MCF 10A (cell line): ENCODE data around the gene DNAJC17. TPM values are rescaled to one million over a fixed set of nuclear protein-coding genes. Genes with fewer than 3 reads are reported as not detected.

Source experiments
- BruUV-seq: library from RNA; stranded (reverse); fragments of 400-500 nt; replicated peaks from 2 replicates; lab custom pipeline; 2021; lab: Mats Ljungman, UMichigan
- CTCF ChIA-PET: fragments of 300-600 bp; sonication (Branson Sonifier 250); formaldehyde crosslinking; extraction: SDS; loops from one replicate; lab custom pipeline; 2021; ENCODE audit warnings: antibody characterized with exemption, inconsistent platforms; lab: Yijun Ruan, JAX
- POLR2A ChIA-PET: fragments of 300-600, 350-650 bp; sonication (Branson Sonifier 250); formaldehyde crosslinking; extraction: SDS; loops from one replicate; lab custom pipeline; 2020; ENCODE audit warnings: antibody characterized with exemption, inconsistent platforms; lab: Yijun Ruan, JAX
- DNase-seq: peaks from one replicate; pipeline ENCODE4 v3.0.0-alpha.2; 2018; ENCODE audit not compliant: unreplicated experiment
- H3K27ac Mint-ChIP-seq: one replicate; pipeline ENCODE4 v1.8.0; 2022; ENCODE audit warnings: mild to moderate bottlenecking, low read depth, mixed read lengths; ENCODE audit not compliant: unreplicated experiment
- H3K27me3 Mint-ChIP-seq: one replicate; pipeline ENCODE4 v1.8.0; 2022; ENCODE audit warnings: mixed read lengths; ENCODE audit not compliant: insufficient read depth, unreplicated experiment
- H3K36me3 Mint-ChIP-seq: one replicate; pipeline ENCODE4 v1.8.0; 2022; ENCODE audit warnings: mild to moderate bottlenecking, moderate library complexity, mixed read lengths; ENCODE audit not compliant: insufficient read depth, unreplicated experiment
- H3K4me1 Mint-ChIP-seq: one replicate; pipeline ENCODE4 v1.8.0; 2022; ENCODE audit warnings: mixed read lengths; ENCODE audit not compliant: insufficient read depth, unreplicated experiment
- H3K4me3 Mint-ChIP-seq: one replicate; pipeline ENCODE4 v1.8.0; 2022; ENCODE audit warnings: mild to moderate bottlenecking, moderate library complexity, mixed read lengths; ENCODE audit not compliant: unreplicated experiment
- H3K9me3 Mint-ChIP-seq: one replicate; pipeline ENCODE4 v1.8.0; 2022; ENCODE audit warnings: mixed read lengths; ENCODE audit not compliant: unreplicated experiment
- CTCF ChIP-seq: fragments of 200-600 bp; IDR thresholded peaks from one replicate; pipeline ENCODE4 v1.8.0; 2022; ENCODE audit warnings: antibody characterized with exemption, mild to moderate bottlenecking; ENCODE audit not compliant: unreplicated experiment
- intact Hi-C: fragments of 100-400 bp; cut with micrococcal nuclease; formaldehyde crosslinking; loops from 2 replicates; pipeline ENCODE4 v1.14.1; 2022
- total RNA-seq: library from RNA; stranded (reverse); gene quantifications from 2 replicates; pipeline ENCODE4 v1.2.3, GENCODE V29; 2022

DNAJC17 gene
- total RNA-seq, 1 experiment from 2014 or later, result 55.1 TPM

DNA sequence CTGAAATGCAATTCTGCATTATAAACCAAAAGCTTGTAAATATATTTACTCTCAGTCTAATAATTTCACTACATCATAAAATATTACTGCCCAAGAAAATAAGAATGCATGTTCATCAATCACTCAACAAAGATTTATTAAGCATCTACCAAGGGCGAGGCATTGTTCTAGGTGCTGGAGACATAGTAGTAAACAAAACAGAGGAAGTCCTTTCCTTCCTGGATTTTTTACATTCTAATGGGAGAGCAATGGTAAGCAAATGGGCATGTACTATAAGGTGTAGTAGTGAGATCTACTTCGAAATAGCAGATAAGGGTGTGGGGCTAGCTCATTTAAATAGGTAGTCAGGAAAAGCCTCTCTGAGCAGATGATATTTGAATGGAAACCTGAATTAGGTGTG is 11.2 kb downstream of the DNAJC17 start:
- no peaks in the 10 kb centered on the region for H3K9me3 Mint-ChIP-seq
- BruUV-seq, result no TSS peak
- ChIA-PET CTCF (interaction anchor here (0.6 to 1.1 kb wide), 4 partner anchors 9 to 86 kb away, joined by 3 to 4 read pairs (median 3); no protein-coding TSS in a partner anchor), POLR2A (interaction anchor here (1.5 kb wide), 1 partner anchor 9 kb away, joined by 4 read pairs; no protein-coding TSS in a partner anchor)
- no peak for TF ChIP-seq CTCF
- H3K36me3 Mint-ChIP-seq, result peaks cover 31% of the 10 kb centered on the region
- intact Hi-C loops, result no loop called here
- no peak overlapping the region for H3K4me3 Mint-ChIP-seq
- H3K4me1 Mint-ChIP-seq, result peaks cover 32% of the 10 kb centered on the region
- no peaks in the 10 kb centered on the region for H3K27me3 Mint-ChIP-seq
- no peak for DNase-seq
- H3K27ac Mint-ChIP-seq, result peak overlapping the region; percentile 8

- Mint-ChIP-seq H3K4me1 (peaks cover 33% of the 10 kb centered on the region), H3K4me3 (no peak overlapping the region), H3K9me3 (no peaks in the 10 kb centered on the region), H3K36me3 (peaks cover 21% of the 10 kb centered on the region), H3K27me3 (no peaks in the 10 kb centered on the region), H3K27ac (peak overlapping the region; percentile 70)
- TF ChIP-seq CTCF, result no peak
- peak; percentile 99 for DNase-seq
- ChIA-PET CTCF (interaction anchor here (0.6 to 4.1 kb wide), 6 partner anchors 9 to 170 kb away, joined by 3 to 18 read pairs (median 6); no protein-coding TSS in a partner anchor), POLR2A (interaction anchor here (0.5 to 2.3 kb wide), 7 partner anchors 11 to 224 kb away, joined by 4 to 7 read pairs (median 6); partner anchors contain the start of genes DNAJC17, RPUSD2, SPINT1 and ZFYVE19)
- intact Hi-C loops, result loop anchor here (2.0 kb wide), 1 partner anchor 53 kb away; no protein-coding TSS in a partner anchor
- no TSS peak for BruUV-seq
Measured at GRCh38 chr15:40793216-40793989, 13.9 kb downstream of the DNAJC17 start.

- intact Hi-C loops, result loop anchor here (2.0 kb wide), 1 partner anchor 54 kb away; no protein-coding TSS in a partner anchor
- ChIA-PET CTCF (interaction anchor here (0.5 to 4.1 kb wide), 7 partner anchors 10 to 100 kb away, joined by 3 to 18 read pairs (median 4); no protein-coding TSS in a partner anchor), POLR2A (interaction anchor here (2.0 to 2.3 kb wide), 3 partner anchors 15 to 51 kb away, joined by 5 to 7 read pairs (median 6); partner anchors contain the start of genes DNAJC17, SPINT1 and ZFYVE19)
- Mint-ChIP-seq H3K27ac (no peak overlapping the region), H3K9me3 (no peaks in the 10 kb centered on the region), H3K36me3 (peaks cover 11% of the 10 kb centered on the region), H3K4me1 (peaks cover 38% of the 10 kb centered on the region), H3K4me3 (no peak overlapping the region), H3K27me3 (no peaks in the 10 kb centered on the region)
- no TSS peak for BruUV-seq
- no peak for TF ChIP-seq CTCF
- DNase-seq, result no peak
Measured at GRCh38 chr15:40792394-40792793, 14.9 kb downstream of the DNAJC17 start.

DNA sequence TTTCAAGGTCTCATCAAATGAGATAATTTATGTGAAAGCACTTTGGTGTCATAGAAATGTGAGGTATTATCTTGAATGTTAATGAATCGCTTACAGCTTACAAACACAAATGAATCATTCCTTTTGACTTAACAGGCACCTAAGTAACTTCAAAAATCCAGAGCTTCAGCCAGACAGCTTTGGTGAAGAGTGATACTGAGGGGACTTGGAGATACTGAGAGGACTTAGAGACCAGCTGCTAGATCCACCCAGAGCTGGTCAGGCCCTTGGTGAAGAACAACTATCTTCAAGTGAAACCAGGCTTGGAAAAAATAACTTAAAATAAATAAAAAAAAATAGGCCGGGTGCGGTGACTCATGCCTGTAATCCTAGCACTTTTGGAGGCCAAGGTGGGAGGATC is 16.6 kb downstream of the DNAJC17 start:
- TF ChIP-seq CTCF, result no peak
- no peaks in the 10 kb centered on the region for H3K27me3 Mint-ChIP-seq

More for the DNA sequence above, 16.6 kb downstream of the DNAJC17 start:
- Mint-ChIP-seq H3K4me1 (peaks cover 45% of the 10 kb centered on the region), H3K36me3 (peaks cover 15% of the 10 kb centered on the region), H3K4me3 (no peak overlapping the region), H3K27ac (no peak overlapping the region), H3K9me3 (no peaks in the 10 kb centered on the region)
- ChIA-PET POLR2A (interaction anchor here (0.7 to 2.3 kb wide), 5 partner anchors 14 to 54 kb away, joined by 3 to 7 read pairs (median 3); partner anchors contain the start of genes C15orf62 and PPP1R14D), CTCF (interaction anchor here (0.6 to 4.1 kb wide), 2 partner anchors 8 to 58 kb away, joined by 3 to 18 read pairs; no protein-coding TSS in a partner anchor)
- no TSS peak for BruUV-seq
- peak; percentile 51 for DNase-seq
- intact Hi-C loops, result no loop called here
